Spleen (tissue), 11 donors: ENCODE results near the gene BRD8. TPM values are rescaled to one million over a fixed set of nuclear protein-coding genes. Genes with fewer than 3 reads are reported as not detected.

Experiments used
- DNase-seq: peaks from one replicate; pipeline ENCODE4 v3.0.0-alpha.2; 2020
- H3K27ac ChIP-seq, 8 donors: fragments of 200-600 bp; sonication (generic) in 7 of 8; 1 replicate in 4 of 8; 2 replicates in 4 of 8; pipeline versions ENCODE4 v1.5.0 to v1.8.0; 2016 to 2021; ENCODE audit warnings: inconsistent platforms in 4 of 8, mild to moderate bottlenecking in 4 of 8, moderate library complexity in 1 of 8
- H3K27me3 ChIP-seq, 7 donors: fragments of 200-600 bp; sonication (generic) in 6 of 7; replicated peaks in 1 of 7; 1 replicate in 4 of 7; 2 replicates in 3 of 7; pipeline versions ENCODE4 v1.5.0 to v1.8.0; 2016 to 2021; ENCODE audit warnings: inconsistent platforms in 3 of 7, mild to moderate bottlenecking in 1 of 7
- H3K36me3 ChIP-seq, 6 donors: fragments of 200-600 bp; sonication (generic) in 5 of 6; 1 replicate in 4 of 6; 2 replicates in 2 of 6; pipeline versions ENCODE4 v1.5.0 to v1.8.0; 2016 to 2021; ENCODE audit warnings: inconsistent platforms in 2 of 6
- H3K4me1 ChIP-seq, 6 donors: fragments of 200-600 bp; sonication (generic) in 5 of 6; 1 replicate in 3 of 6; 2 replicates in 3 of 6; pipeline versions ENCODE4 v1.5.0 to v1.8.0; 2016 to 2021; ENCODE audit warnings: inconsistent platforms in 3 of 6
- H3K4me3 ChIP-seq, 8 donors: fragments of 200-600 bp; sonication (generic) in 7 of 8; 1 replicate in 4 of 8; 2 replicates in 4 of 8; pipeline versions ENCODE4 v1.5.0 to v1.8.0; 2016 to 2021; ENCODE audit warnings: inconsistent platforms in 4 of 8, mild to moderate bottlenecking in 4 of 8, moderate library complexity in 2 of 8
- H3K9me3 ChIP-seq, 8 donors: fragments of 200-600 bp; sonication (generic) in 7 of 8; 1 replicate in 4 of 8; 2 replicates in 4 of 8; pipeline versions ENCODE4 v1.5.0 to v1.8.0; 2016 to 2021; ENCODE audit warnings: inconsistent platforms in 4 of 8
- POLR2A ChIP-seq, 3 donors: fragments of 450-650 bp; IDR thresholded peaks; one replicate each; pipeline ENCODE4 v1.5.1; 2017; ENCODE audit warnings: antibody characterized with exemption in 3 of 3, mild to moderate bottlenecking in 1 of 3
- POLR2AphosphoS5 ChIP-seq, 3 donors: sonication (generic); formaldehyde crosslinking; IDR thresholded peaks; one replicate each; pipeline ENCODE4 v1.5.1; 2017; ENCODE audit warnings: antibody characterized with exemption in 3 of 3
- WGBS, 5 donors: extraction: QIAGEN DNeasy Blood & Tissue Kit in 3 of 5; methylation state at CpG; one replicate each; pipeline versions ENCODE4 v1.1.5 to v1.1.7; 2013 to 2018; 5-methylcytosine and 5-hydroxymethylcytosine counted together
- intact Hi-C: fragments of 100-400 bp; cut with DNase I; formaldehyde crosslinking; loops from one replicate; pipeline ENCODE4 v1.15.0; 2023; ENCODE audit warnings: low total_unique reads
- polyA plus RNA-seq, 3 donors: library from polyadenylated mRNA; stranded (reverse); fragments of 200-250 nt; gene quantifications; one replicate each; pipeline ENCODE4 v1.2.1, GENCODE V29; 2013
- total RNA-seq, 7 donors: library from RNA; depleted of rRNA in 3 of 7; stranded (reverse); fragments of >200 nt in 3 of 7; fragmentation: NEBNext Ultra II Directional in 4 of 7; extraction: Animal tissue kit (Norgen Biotek cat#: 25700) in 4 of 7; gene quantifications; one replicate each; pipeline versions ENCODE4 v1.1.0 to v1.2.1, GENCODE V29; 2016 to 2021
- TF ChIP-seq, protein P1 (sequence below), 11 experiments: fragments of 200-600 bp in 7 of 11; fragments of 450-650 bp in 4 of 11; sonication (generic) in 4 of 11; IDR thresholded peaks in 8 of 11; conservative IDR thresholded peaks in 3 of 11; 1 replicate in 7 of 11; 2 replicates in 4 of 11; pipeline versions ENCODE4 v1.4.0 to v1.8.0; 2016 to 2021; ENCODE audit warnings: antibody characterized with exemption in 11 of 11, inconsistent platforms in 4 of 11, mild to moderate bottlenecking in 1 of 11
- donor health status: healthy with polysubstance abuse.
- donor health status: DM: no; HTN: no; CAD: no; lungs with moderate emphysema.
- donor health status: DM: no; HTN: no; CAD: no.
- donor health status: Bipolar disorder and iron deficiency.
- donor health status: healthy.
- donor health status: DM: no; HTN: no; CAD: no.
- donor health status: DM: yes; HTN: yes; CAD: no.

BRD8 gene
- total and polyA plus RNA-seq, 10 donors: 20.5 to 78.6 (median 52.6) TPM

DNA sequence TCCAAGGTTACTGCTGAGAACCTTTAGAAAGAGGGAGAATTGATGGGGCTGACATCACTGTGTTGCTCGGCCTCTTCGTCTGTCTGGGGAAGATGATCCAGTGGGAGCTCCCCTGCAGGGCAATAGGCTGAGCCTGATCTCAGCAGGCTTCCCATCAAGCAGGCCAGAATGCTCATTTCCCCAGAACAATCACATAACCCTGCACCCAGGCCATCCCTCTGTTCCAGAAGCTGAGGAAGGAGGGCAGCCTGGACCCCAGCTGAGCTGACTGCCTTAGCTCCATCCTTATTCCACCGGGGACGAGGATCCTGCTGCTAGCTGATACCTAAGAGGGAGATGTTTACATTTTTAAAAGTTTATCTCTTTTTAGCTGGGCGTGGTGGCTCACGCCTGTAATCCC, 46.3 kb upstream of the BRD8 start:
- no peak for TF ChIP-seq POLR2A (IDR thresholded peaks at IDR 0.05)
- TF ChIP-seq, protein P1, sequence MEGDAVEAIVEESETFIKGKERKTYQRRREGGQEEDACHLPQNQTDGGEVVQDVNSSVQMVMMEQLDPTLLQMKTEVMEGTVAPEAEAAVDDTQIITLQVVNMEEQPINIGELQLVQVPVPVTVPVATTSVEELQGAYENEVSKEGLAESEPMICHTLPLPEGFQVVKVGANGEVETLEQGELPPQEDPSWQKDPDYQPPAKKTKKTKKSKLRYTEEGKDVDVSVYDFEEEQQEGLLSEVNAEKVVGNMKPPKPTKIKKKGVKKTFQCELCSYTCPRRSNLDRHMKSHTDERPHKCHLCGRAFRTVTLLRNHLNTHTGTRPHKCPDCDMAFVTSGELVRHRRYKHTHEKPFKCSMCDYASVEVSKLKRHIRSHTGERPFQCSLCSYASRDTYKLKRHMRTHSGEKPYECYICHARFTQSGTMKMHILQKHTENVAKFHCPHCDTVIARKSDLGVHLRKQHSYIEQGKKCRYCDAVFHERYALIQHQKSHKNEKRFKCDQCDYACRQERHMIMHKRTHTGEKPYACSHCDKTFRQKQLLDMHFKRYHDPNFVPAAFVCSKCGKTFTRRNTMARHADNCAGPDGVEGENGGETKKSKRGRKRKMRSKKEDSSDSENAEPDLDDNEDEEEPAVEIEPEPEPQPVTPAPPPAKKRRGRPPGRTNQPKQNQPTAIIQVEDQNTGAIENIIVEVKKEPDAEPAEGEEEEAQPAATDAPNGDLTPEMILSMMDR (IDR thresholded peaks at IDR 0.05 in 8 of 11, conservative IDR thresholded peaks at IDR 0.05 in 3 of 11): no peak
- TF ChIP-seq POLR2AphosphoS5 (IDR thresholded peaks at IDR 0.05): no peak
- no peaks in the 10 kb centered on the region for H3K36me3 ChIP-seq
- H3K27me3 ChIP-seq: peaks cover 0 to 12% (median 0%) of the 10 kb centered on the region in 7 donors
- peaks cover 0 to 10% (median 3%) of the 10 kb centered on the region in 6 donors for H3K4me1 ChIP-seq
- H3K27ac ChIP-seq: no peak overlapping the region
- H3K4me3 ChIP-seq: no peak overlapping the region
- WGBS, 5 donors: 84 to 96% (median 87%) methylated on average over 5 to 6 of the region's 6 CpGs
- intact Hi-C loops: no loop called here
- peaks cover 0 to 17% (median 4%) of the 10 kb centered on the region in 8 donors for H3K9me3 ChIP-seq
- peak; percentile 6 for DNase-seq

DNA sequence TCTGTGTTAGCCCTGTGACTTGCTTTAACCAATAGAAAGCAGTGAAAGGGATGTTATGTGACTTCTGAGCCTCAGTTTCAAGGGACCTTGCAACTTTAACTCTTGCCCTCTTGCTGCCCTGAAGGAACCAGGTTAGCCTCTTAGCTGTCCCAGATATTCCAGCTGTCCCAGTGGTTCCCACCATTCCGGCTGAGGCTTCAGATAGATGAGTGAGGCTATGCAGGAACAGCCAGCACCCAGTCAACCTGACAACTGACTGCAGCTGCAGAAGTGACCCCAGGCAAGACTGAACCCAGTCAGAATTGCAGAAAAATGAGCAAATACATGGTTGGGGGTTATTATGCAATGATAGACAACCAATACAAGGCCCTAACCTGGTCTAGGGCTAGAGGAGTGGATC, 45.1 kb upstream of the BRD8 start:
- TF ChIP-seq, protein P1 (IDR thresholded peaks at IDR 0.05 in 8 of 11, conservative IDR thresholded peaks at IDR 0.05 in 3 of 11): no peak
- no peak for DNase-seq
- Histone ChIP-seq H3K27me3 (peaks cover 0 to 12% (median 0%) of the 10 kb centered on the region in 7 donors), H3K4me3 (no peak overlapping the region), H3K27ac (no peak overlapping the region), H3K36me3 (no peaks in the 10 kb centered on the region), H3K9me3 (peaks cover 0 to 17% (median 4%) of the 10 kb centered on the region in 8 donors), H3K4me1 (peaks cover 0 to 10% (median 3%) of the 10 kb centered on the region in 6 donors)
- intact Hi-C loops: no loop called here
- WGBS, 5 donors: 90 to 100% (median 97%) methylated on average over 1 of the region's 1 CpG

DNA sequence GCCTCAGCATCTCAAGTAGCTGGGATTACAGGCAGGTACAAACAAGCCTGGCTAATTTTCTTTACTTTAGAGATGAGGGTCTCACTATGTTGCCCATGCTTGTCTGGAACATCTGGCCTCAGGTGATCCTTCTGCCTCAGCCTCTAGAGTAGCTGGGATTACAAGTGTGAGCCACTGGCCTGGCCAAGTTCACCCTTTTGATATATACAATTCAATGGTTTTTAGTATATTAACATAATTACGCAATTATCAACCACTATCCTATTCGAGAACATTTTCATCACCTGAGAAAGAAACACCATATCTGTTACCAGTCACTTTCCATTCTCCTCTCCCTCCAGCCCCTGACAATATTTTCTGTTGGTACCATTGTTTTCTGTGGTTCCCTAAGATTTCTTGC, 38.4 kb upstream of the BRD8 start:
- H3K4me1 ChIP-seq: peaks cover 13 to 22% (median 18%) of the 10 kb centered on the region in 6 donors
- 72 to 92% (median 80%) methylated on average over 2 of the region's 2 CpGs for WGBS, 5 donors

More for the DNA sequence above, 38.4 kb upstream of the BRD8 start:
- Histone ChIP-seq H3K36me3 (no peaks in the 10 kb centered on the region), H3K27me3 (peaks cover 0 to 5% (median 0%) of the 10 kb centered on the region in 7 donors), H3K4me3 (no peak overlapping the region), H3K9me3 (no peaks in the 10 kb centered on the region), H3K27ac (no peak overlapping the region)
- intact Hi-C loops: no loop called here
- no peak for DNase-seq
- TF ChIP-seq POLR2A (IDR thresholded peaks at IDR 0.05) (no peak), POLR2AphosphoS5 (IDR thresholded peaks at IDR 0.05) (no peak)
- TF ChIP-seq, protein P1 (IDR thresholded peaks at IDR 0.05 in 8 of 11, conservative IDR thresholded peaks at IDR 0.05 in 3 of 11): no peak
